Measurements from ENCODE around the gene KRTAP12-4.
"Not testable (repeated sequence)": the region's sequence is repeated elsewhere in the genome, so short reads cannot be mapped to it uniquely, and the experiment has no call there.

The KRTAP12-4 gene

DNA sequence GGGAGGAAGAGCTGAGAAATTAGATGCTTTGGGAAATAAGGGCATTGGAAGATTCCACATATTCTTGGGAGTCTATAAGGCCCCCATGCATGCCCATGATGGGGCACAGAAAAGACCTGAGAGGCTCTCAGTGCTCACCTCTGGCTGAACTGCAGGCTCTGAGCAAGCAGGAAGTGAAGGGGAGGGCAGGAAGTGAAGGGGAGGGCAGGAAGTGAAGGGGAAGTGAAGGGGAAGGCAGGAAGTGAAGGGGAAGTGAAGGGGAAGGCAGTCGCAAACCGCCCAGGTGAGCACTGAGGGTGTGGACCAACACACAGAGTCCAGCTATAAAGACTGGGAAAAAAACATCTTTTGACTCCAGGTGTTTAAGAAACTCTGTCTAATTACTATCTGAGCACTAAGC lies 24.0 kb downstream of the KRTAP12-4 start:
- no peak for DNase-seq (ENCODE audit: low spot score)

DNA sequence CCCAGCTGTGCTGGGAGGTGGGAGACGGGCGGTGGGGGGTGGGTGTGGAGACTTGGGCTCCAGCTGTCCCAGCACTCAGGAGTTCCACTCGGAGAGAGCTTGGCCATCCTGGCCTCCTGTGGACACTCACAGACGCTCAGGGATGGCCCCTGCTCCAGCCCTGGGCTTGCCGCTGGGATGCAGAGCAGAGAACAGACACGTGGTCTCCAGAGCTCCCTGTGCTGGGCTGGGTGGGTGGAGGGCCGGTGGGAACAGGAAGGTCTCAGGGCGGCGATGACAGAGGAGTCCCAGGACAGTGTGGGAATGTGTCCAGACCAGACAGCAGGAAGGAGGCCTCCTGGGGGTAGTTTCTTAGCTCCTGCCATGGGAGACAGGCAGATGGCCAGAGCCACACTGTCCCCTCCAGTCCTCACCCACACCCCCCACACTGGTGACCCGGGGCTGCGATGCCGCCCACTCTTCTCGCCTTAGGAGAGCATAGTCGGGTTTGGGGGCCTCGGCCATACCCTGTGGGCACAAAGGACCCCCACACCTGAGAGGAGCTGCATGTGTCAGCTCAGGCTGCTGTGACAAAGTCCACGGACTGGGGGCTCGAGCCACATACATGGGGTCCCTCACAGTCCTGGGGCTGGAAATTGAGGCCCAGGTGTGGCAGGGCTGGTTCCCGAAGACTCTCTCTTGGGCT lies 25.6 kb downstream of the KRTAP12-4 start:
- no peak for DNase-seq (ENCODE audit: low spot score)

DNA sequence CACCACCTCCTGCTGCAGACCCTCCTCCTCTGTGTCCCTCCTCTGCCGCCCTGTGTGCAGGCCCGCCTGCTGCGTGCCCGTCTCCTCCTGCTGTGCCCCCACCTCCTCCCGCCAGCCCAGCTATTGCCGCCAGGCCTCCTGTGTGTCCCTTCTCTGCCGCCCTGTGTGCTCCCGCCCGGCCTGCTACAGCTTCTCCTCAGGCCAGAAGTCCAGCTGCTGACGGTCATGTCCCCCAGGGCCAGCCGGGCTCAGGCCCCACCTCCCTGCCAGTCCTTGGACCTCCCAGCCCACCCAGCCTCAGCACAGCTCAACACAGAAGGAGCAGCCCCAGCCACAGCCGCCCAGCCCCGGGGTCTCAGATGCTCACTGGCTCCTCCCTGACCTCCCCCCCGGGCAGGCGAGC lies 26.6 kb downstream of the KRTAP12-4 start:
- DNase-seq (ENCODE audit: low spot score), result not testable (repeated sequence)

DNA sequence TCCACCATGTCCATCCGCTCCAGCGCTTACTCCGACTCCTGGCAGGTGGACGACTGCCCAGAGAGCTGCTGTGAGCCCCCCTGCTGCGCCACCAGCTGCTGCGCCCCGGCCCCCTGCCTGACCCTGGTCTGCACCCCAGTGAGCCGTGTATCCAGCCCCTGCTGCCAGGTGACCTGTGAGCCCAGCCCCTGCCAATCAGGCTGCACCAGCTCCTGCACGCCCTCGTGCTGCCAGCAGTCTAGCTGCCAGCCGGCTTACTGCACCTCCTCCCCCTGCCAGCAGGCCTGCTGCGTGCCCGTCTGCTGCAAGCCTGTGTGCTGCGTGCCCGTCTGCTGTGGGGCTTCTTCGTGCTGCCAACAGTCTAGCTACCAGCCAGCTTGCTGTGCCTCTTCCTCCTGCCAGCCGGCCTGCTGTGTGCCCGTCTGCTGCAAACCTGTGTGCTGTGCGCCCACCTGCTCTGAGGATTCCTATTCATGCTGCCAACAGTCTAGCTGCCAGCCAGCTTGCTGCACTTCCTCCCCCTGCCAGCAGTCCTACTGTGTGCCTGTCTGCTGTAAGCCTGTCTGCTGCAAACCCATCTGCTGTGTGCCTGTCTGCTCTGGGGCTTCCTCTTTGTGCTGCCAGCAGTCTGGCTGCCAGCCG lies 27.2 kb downstream of the KRTAP12-4 start:
- DNase-seq (ENCODE audit: low spot score), result not testable (repeated sequence)

DNA sequence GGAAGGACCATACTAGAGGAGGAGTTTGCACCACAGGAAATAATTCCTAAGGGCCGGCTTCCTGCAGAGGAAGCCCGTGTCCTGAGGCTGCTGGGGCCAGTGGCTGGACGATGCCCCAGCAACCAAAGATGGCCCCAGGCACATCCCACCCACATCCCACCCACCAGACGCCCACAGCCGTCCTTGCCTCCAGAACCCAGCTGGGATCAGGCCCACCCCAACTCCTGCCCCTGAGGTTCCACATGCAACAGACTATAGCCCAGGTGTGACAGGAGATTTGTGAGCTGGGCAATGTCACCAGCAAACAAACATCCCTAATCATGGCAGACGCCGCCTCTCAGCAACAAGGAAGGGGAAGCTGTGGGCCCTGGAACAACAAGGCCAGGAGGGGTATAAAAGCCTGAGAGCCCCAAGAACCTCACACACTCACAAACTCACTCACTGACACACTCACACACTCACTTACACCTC lies 27.8 kb downstream of the KRTAP12-4 start, which contains the start of gene KRTAP10-9:
TSS of gene KRTAP10-9 (plus strand) at position 421 of the 471 bp plus-strand sequence. CDS start 79 bp downstream, outside the sequence.
- DNase-seq (ENCODE audit: low spot score), result no peak

DNA sequence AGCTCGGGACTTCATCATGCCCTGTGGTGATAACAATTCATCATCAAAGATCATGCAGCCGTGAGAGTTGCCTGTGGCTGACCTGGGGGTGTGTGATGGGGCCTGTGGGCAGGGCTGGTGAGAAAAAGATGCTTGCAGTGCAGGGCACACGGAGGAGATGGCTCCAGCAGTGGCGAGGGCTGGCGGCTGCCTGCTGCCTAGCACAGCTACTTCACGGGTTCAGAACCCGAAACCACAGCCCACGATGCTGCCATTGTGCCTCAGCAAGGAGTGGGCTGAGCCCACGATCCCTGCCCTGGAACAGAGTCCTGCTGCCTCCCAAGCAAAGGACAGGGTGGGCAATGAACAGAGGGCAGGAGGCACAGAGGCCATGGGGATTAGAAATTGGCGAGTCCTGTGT lies 28.2 kb downstream of the KRTAP12-4 start:
- DNase-seq (ENCODE audit: low spot score), result no peak

DNA sequence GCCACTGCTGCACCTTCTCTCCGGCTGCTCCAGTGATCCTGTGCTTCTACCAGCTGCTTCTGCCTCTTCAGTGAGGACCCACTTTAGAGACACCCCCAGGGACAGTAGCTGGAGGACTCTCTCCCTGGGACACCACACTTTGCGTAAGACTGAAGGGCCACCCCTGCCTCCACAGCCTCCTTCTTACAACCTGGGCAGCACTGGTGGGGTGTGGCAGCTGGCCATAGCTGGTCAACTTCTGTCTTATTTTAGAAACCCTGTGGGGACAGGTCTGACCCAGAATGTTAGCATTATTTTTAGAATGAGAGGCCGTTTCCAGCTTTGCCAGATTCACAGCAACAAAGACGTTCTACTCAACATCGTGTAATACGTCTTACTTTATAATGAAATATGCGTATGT lies 28.7 kb downstream of the KRTAP12-4 start:
- DNase-seq (ENCODE audit: low spot score), result no peak

DNA sequence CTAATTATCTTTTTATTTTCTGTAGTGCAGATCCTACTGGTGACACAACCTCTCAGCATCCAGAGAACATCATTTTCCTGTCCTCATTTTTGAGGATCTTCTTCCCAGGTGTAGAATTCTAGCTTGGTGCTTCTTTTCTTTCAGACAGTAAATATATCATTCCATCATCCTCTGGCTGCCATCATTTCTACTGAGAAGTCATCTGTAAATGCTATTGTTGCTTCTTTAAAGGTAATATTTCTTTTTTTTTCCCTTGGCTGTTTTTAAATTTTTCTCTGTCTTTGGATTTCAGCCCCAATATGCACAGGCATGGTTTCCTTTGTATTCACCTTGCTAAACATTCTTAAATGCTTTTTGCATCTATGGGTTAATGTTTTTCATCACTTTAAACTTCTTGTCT lies 30.9 kb downstream of the KRTAP12-4 start:
- DNase-seq (ENCODE audit: low spot score), result no peak

DNA sequence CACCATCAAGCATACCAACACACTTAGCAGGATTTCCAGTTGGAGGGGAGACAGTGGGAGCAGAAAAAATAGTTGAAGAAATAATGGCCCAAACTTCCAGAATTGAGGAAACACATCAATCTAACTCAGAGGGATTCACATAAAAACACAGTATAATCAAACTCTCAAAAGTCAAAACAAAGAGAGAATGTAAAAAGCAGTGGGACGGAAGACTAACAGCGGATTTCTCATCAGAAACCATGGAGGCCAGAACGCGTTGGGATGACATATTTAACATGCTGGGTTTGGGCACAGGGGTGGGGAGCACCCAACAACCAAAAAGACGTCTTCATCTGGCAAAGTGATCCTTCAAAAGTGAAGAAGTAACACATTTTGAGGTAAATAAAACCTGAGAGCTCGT lies 34.6 kb downstream of the KRTAP12-4 start:
- DNase-seq (ENCODE audit: low spot score), result no peak

DNA sequence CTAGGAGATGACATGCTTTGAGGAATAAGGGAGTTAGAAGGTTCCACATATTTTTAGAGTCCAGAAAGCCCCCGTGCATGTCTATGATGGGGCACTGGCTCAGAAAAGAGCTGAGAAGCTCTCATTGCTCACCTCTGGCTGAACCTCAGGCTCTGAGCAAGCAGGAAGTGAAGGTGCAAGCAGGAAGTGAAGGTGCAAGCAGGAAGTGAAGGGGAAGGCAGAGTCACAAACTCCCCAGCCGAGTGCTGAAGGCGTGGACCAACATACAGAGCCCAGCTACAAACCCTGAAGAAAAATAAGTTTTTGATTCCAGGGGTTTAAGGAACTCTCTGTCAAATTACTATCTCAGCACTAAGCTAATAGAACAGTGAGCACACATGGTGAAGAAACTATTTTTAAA lies 35.5 kb downstream of the KRTAP12-4 start:
- peak; percentile 40 for DNase-seq (ENCODE audit: low spot score)

DNA sequence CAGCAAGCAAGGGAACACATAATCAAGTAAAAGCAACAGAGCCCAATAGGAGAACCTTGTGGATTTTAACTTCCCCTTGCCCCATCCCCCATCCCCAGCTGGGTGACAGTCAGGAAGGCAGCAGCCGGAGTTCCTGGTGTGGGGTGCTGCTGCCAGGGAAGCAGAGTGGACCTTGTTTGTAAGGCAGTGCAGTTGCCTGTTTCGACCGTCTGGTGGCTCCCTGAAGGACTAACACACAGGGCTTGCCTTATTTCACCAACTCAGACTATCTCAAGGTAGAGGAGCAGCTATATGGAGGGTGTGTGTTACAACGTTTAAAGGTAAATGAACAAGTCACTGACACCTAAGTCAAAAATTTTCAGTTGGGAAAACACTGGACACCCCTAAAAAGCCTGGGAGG lies 36.0 kb downstream of the KRTAP12-4 start:
- DNase-seq (ENCODE audit: low spot score), result no peak

DNA sequence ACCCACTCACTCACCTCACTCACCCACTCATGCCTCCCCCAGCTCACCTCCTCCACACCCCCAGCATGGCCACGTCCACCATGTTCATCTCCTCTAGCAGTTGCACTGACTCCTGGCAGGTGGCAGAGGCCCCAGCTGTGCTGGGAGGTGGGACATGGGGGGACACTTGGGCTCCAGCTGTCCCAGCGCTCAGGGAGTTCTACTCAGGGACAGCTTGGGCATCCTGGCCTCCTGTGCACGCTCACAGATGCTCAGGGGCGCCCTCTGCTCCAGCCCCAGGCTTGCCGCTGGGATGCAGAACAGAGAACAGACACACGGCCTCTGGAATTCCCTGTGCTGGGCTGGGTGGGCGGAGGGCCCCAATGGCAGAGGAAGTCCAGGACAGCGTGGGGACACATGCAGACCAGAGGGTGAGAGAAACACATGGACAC lies 37.4 kb downstream of the KRTAP12-4 start:
- no peak for DNase-seq (ENCODE audit: low spot score)

DNA sequence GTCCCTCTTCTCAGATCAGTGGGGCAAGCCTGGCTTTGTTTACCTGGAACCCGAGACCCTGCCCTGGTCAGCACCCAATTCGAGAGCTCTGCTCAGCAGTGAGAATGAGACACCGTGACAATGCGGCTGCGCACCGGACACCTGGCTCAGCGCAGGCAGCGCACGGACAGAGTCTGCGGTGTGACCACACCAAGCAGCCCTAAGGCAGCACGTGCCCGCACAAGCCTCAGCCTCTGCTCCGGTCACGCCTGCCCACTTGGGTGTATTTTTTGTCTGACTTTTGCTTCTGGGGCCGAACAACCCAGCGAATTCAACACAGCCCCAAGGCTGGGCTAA lies 37.9 kb downstream of the KRTAP12-4 start:
- DNase-seq (ENCODE audit: low spot score), result no peak

DNA sequence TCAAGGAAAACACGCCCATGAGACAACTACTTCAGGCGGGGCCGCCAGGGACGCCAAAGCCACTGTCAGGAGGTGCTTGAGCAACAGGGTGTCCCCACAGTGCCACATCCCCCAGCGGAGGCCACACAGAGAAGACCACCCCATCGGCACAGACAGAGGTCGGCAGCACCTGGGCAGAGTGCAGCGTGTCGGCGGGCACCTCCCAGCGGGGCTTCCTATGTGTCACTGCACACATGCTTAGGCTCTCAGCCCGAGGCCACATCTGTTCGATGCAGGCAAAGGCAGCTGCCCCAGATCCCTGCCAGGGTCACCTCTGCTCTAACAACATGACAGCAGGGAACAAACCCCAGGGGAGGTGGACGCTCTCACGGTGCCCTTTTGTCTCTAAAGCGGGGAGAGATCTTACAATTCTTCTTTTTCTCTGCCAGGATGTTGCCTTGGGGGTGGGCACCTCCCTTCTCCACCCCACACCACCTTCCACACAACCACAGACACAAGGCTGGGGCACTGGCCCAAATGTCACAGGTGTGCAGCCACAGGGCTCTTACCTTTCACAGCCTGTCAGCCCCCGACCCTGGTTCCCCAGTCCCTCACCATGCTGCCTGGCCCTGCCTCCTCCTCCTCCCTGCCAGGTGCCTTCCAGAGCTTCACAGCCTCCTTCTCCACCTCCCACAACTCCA lies 38.4 kb downstream of the KRTAP12-4 start:
- DNase-seq (ENCODE audit: low spot score), result no peak

DNA sequence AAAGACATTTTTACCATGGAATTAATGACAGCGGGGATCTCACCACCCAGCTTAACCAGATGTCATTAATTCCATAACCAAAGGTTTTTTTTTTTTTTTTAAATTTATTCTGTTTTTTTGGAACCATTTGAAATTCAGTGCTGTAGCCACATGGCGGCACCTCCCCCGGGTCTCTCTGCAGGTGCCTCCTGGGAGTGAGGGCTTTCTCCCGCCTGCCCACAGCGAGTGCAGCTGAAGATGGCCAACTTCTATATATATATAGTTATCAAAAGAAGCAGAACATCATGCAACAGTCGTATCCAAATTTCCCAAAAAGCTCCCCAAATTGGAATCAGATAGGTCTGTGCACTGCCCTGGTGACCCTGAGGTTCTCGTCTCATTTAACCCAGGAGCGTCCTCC lies 39.0 kb downstream of the KRTAP12-4 start:
- DNase-seq (ENCODE audit: low spot score), result no peak

DNA sequence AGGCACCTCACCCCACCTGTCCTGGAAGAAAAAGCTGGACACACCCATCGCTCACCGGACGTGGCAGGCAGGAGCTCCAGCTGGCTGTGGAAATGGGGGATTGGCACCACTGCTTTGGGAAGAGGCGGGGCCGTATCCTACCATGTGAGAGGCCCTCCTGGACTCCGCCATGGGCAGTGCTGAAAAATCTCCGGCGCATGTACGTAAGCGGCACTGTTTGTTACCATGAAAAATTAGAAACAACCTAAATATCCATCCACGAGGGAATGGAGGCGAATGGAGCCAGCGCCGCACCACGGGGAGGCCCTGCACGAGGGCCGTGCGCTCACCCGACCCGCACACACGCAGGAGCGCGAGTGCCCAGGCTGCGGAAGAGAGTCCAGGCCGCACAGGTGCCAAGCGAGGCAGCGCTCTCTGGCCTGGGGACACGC lies 39.5 kb downstream of the KRTAP12-4 start:
- no peak for DNase-seq (ENCODE audit: low spot score)

DNA sequence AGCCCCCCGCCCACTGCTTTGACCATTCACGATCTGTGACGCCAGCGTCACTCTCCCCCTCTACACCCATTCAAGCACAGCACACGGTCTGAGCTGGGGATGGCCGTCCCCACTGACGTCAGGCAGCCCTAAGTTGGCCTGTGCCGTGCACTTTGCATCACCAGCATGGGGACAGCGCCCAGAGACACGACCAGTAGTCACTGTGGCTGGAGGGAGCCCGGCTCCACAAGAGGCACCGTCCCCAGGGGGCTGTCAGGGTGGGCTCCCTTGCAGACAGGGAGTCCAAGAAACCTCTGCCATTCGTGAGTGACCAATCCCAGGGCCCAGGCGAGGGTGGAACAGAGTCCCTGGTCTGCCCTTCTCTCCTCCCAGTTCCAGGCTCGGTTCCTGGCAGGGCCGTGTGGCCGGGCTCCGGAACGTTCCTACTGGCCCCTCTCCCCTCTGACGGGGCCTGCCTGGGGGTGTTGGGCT lies 40.3 kb downstream of the KRTAP12-4 start:
- no peak for DNase-seq (ENCODE audit: low spot score)

DNA sequence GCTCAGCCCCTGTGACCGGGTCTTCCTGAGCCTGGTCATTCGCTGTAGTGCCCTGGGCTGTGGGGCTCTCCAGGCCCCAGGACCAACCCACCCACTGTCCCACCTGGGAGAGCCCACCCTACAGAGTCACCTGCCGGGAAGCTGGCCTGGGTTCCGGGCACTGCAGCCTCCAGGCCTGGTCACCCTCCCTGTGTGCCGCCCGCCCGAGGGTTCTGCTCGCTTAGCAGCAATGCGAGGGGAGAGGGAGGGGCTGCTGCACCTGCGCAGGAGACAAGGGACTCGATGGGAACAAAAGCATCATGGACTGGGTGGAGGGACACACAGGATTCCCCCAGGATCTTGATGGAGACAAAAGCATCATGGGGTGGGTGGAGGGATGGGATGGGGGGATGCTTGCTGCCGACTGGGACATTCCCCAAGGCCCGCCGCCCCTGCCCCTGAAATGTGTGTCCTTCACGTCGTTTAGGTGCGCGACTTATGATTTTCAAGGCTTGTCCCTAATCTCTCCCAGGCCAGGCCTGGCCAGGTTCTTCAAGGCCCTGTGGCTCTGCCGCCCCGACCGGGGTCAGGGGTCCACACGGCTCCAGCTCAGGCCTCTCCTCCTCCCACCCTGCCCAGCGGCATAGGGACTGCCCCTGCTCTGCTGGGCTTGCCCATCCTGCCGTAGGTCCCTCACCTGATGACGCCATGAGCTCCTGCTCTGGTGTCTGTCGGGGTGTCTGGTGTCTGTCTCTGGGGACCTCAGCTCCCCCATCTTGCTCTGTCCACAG lies 40.9 kb downstream of the KRTAP12-4 start:
- no peak for DNase-seq (ENCODE audit: low spot score)

DNA sequence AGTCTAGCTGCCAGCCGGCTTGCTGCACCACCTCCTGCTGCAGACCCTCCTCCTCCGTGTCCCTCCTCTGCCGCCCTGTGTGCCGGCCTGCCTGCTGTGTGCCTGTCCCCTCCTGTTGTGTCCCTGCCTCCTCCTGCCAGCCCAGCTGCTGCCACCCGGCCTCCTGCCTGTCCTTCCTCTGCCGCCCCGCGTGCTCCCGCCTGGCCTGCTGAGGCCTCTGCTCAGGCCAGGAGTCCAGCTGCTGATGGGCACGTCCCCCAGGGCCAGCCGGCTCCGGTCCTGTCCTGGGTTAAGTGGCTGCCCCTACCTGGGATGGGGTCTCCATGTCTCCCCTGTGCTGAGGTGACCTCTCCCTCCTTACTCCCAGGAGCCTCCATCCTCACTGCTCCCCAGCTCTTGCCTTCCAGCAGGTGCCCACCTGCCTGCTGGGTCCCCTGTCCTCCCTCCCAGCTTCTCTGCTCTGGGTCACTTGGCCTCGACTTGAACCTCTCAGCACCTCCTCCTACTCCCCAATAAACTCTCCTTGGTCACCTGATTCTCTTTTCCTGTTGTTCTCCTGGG lies 41.7 kb downstream of the KRTAP12-4 start:
- DNase-seq (ENCODE audit: low spot score), result no peak

DNA sequence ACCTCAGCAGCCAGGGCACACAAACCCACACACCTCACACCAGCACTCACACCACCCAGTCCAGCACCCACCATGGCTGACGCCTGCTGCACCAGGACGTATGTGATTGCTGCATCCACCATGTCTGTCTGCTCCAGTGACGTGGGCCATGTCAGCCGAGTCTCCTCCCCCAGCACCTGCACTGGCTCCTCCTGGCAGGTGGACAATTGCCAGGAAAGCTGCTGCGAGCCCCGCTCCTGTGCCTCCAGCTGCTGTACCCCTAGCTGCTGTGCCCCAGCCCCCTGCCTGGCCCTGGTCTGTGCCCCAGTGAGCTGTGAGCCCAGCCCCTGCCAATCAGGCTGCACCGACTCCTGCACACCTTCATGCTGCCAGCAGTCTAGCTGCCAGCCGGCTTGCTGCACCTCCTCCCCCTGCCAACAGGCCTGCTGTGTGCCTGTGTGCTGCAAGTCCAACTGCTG lies 42.4 kb downstream of the KRTAP12-4 start, which contains the start of gene KRTAP10-8:
TSS of gene KRTAP10-8 (plus strand) at position 51 of the 458 bp plus-strand sequence. CDS start at position 73, 22 bp downstream.
- no peak for DNase-seq (ENCODE audit: low spot score)

DNA sequence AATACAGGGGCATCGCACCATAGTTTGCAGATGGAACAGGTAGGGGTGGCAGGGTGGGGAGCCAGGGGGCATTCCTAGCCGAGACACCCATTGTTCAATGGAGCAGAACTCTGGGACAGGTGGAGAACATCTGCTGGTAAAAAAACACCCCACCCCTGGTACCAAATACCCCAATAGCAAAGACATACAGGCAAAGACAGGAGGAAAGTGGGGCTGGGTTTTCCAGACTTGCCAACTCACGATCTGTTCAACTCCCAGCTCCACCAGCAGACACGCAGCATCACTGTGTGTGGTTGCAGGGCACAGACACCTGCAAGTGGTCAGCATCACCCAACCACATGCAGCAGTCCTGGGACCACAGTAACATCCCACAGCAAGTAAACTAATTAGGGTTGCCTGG lies 42.9 kb downstream of the KRTAP12-4 start:
- no peak for DNase-seq (ENCODE audit: low spot score)

Measured in activated CD4-positive, alpha-beta T cell treated with anti-CD3 and anti-CD28 coated beads, Interleukin-2, Interleukin-4, amounts not matched to agents 100 ng/mL and 50 ng/mL, durations not matched to agents 16 hours and 8 hours (primary cell).